ENCODE data around the gene SORCS1. TPM values are rescaled to one million over a fixed set of nuclear protein-coding genes. Genes with fewer than 3 reads are reported as not detected.

SORCS1 gene
- 6.5 TPM for polyA plus RNA-seq
- long read RNA-seq, donor 1: 0 reads
- long read RNA-seq, donor 2: 0 reads
- long read RNA-seq, donor 3: 0 reads
- long read RNA-seq, donor 4: 0 reads
- long read RNA-seq, donor 5, full-length matches to known transcripts: 1 of 1 reads
- long read RNA-seq, donor 5, partial matches to known transcripts: 0 of 1 reads
- long read RNA-seq, donor 5, other reads (novel, unspliced or antisense): 0 of 1 reads
- long read RNA-seq, donor 6, full-length matches to known transcripts: 1 of 1 reads
- long read RNA-seq, donor 6, partial matches to known transcripts: 0 of 1 reads
- long read RNA-seq, donor 6, other reads (novel, unspliced or antisense): 0 of 1 reads
- long read RNA-seq, donor 7, full-length matches to known transcripts: 1 of 1 reads
- long read RNA-seq, donor 7, partial matches to known transcripts: 0 of 1 reads
- long read RNA-seq, donor 7, other reads (novel, unspliced or antisense): 0 of 1 reads
- long read RNA-seq, donor 8: 0 reads
- long read RNA-seq, donor 9, full-length matches to known transcripts: 1 of 1 reads
- long read RNA-seq, donor 9, partial matches to known transcripts: 0 of 1 reads
- long read RNA-seq, donor 9, other reads (novel, unspliced or antisense): 0 of 1 reads
- long read RNA-seq, donor 10: 0 reads
- long read RNA-seq, donor 11: 0 reads

GRCh38 chr10:107163881-107164861 lies at the start of gene SORCS1:
TSS of gene SORCS1 (minus strand) at chr10:107164706.
- WGBS (ENCODE audit: insufficient coverage, low lambda C conversion rate): no CpG with 5 or more reads among the region's 105 CpGs
- H3K4me1 ChIP-seq (ENCODE audit: control insufficient read depth, insufficient read depth, low read length): no peaks in the 10 kb centered on the region
- H3K27me3 ChIP-seq (ENCODE audit: control insufficient read depth, insufficient read depth, low read length): peaks cover 41% of the 10 kb centered on the region
- peak within 1 kb of the TSS; percentile 37 for H3K4me3 ChIP-seq (ENCODE audit: low read length)
- no peaks in the 10 kb centered on the region for H3K36me3 ChIP-seq (ENCODE audit: control insufficient read depth, insufficient read depth, low read length)
- H3K27ac ChIP-seq (ENCODE audit: low read length): no peak within 1 kb of the TSS
- DNase-seq: peak in 1 of 2 donors; percentile 28
- no peaks in the 10 kb centered on the region for H3K9me3 ChIP-seq (ENCODE audit: control insufficient read depth, low read depth, low read length)

- no peaks in the 10 kb centered on the region for H3K4me1 ChIP-seq (ENCODE audit: control insufficient read depth, insufficient read depth, low read length)
- H3K9me3 ChIP-seq (ENCODE audit: control insufficient read depth, low read depth, low read length): peaks cover 3% of the 10 kb centered on the region
- DNase-seq: no peak
- H3K4me3 ChIP-seq (ENCODE audit: low read length): no peak overlapping the region
- 83% methylated on average over 1 of the region's 2 CpGs for WGBS (ENCODE audit: insufficient coverage, low lambda C conversion rate)
- H3K27me3 ChIP-seq (ENCODE audit: control insufficient read depth, insufficient read depth, low read length): no peaks in the 10 kb centered on the region
- no peaks in the 10 kb centered on the region for H3K36me3 ChIP-seq (ENCODE audit: control insufficient read depth, insufficient read depth, low read length)
- H3K27ac ChIP-seq (ENCODE audit: low read length): no peak overlapping the region
These were observed 49.8 kb upstream of the SORCS1 start for GRCh38 chr10:107214261-107214660.

- WGBS (ENCODE audit: insufficient coverage, low lambda C conversion rate): 83% methylated on average over 1 of the region's 8 CpGs
- no peak for DNase-seq
- Histone ChIP-seq H3K27ac (ENCODE audit: low read length) (no peak overlapping the region), H3K4me1 (ENCODE audit: control insufficient read depth, insufficient read depth, low read length) (no peaks in the 10 kb centered on the region), H3K9me3 (ENCODE audit: control insufficient read depth, low read depth, low read length) (peaks cover 3% of the 10 kb centered on the region), H3K4me3 (ENCODE audit: low read length) (no peak overlapping the region), H3K36me3 (ENCODE audit: control insufficient read depth, insufficient read depth, low read length) (no peaks in the 10 kb centered on the region), H3K27me3 (ENCODE audit: control insufficient read depth, insufficient read depth, low read length) (no peaks in the 10 kb centered on the region)
These were observed 49.4 kb upstream of the SORCS1 start for GRCh38 chr10:107213861-107214260.

GRCh38 chr10:107206833-107207232 lies 42.3 kb upstream of the SORCS1 start:
- H3K4me1 ChIP-seq (ENCODE audit: control insufficient read depth, insufficient read depth, low read length): no peaks in the 10 kb centered on the region
- peak in 1 of 2 donors; percentile 1 for DNase-seq
- H3K36me3 ChIP-seq (ENCODE audit: control insufficient read depth, insufficient read depth, low read length): no peaks in the 10 kb centered on the region
- H3K27me3 ChIP-seq (ENCODE audit: control insufficient read depth, insufficient read depth, low read length): no peaks in the 10 kb centered on the region
- WGBS (ENCODE audit: insufficient coverage, low lambda C conversion rate): no CpG with 5 or more reads among the region's 4 CpGs
- H3K9me3 ChIP-seq (ENCODE audit: control insufficient read depth, low read depth, low read length): peaks cover 3% of the 10 kb centered on the region
- no peak overlapping the region for H3K4me3 ChIP-seq (ENCODE audit: low read length)
- no peak overlapping the region for H3K27ac ChIP-seq (ENCODE audit: low read length)

- Histone ChIP-seq H3K4me1 (ENCODE audit: control insufficient read depth, insufficient read depth, low read length) (no peaks in the 10 kb centered on the region), H3K4me3 (ENCODE audit: low read length) (no peak overlapping the region), H3K9me3 (ENCODE audit: control insufficient read depth, low read depth, low read length) (no peaks in the 10 kb centered on the region), H3K27ac (ENCODE audit: low read length) (no peak overlapping the region), H3K27me3 (ENCODE audit: control insufficient read depth, insufficient read depth, low read length) (peaks cover 16% of the 10 kb centered on the region), H3K36me3 (ENCODE audit: control insufficient read depth, insufficient read depth, low read length) (no peaks in the 10 kb centered on the region)
- no peak for DNase-seq
- 20% methylated on average over 1 of the region's 1 CpG for whole genome bisulfite sequencing (ENCODE audit: insufficient coverage, low lambda C conversion rate)
These were observed 5.0 kb upstream of the SORCS1 start for GRCh38 chr10:107169516-107169915.

- no peak overlapping the region for H3K4me3 ChIP-seq (ENCODE audit: low read length)
- H3K36me3 ChIP-seq (ENCODE audit: control insufficient read depth, insufficient read depth, low read length): no peaks in the 10 kb centered on the region
- DNase-seq: no peak
- no peaks in the 10 kb centered on the region for H3K9me3 ChIP-seq (ENCODE audit: control insufficient read depth, low read depth, low read length)
- H3K4me1 ChIP-seq (ENCODE audit: control insufficient read depth, insufficient read depth, low read length): no peaks in the 10 kb centered on the region
- peaks cover 23% of the 10 kb centered on the region for H3K27me3 ChIP-seq (ENCODE audit: control insufficient read depth, insufficient read depth, low read length)
- 80% methylated on average over 1 of the region's 1 CpG for WGBS (ENCODE audit: insufficient coverage, low lambda C conversion rate)
- H3K27ac ChIP-seq (ENCODE audit: low read length): no peak overlapping the region
These were observed 4.2 kb upstream of the SORCS1 start for GRCh38 chr10:107168738-107169137.

GRCh38 chr10:107166403-107166802 lies 1.9 kb upstream of the SORCS1 start:
- Histone ChIP-seq H3K9me3 (ENCODE audit: control insufficient read depth, low read depth, low read length) (no peaks in the 10 kb centered on the region), H3K27me3 (ENCODE audit: control insufficient read depth, insufficient read depth, low read length) (peaks cover 34% of the 10 kb centered on the region)
- no CpG with 5 or more reads among the region's 2 CpGs for WGBS (ENCODE audit: insufficient coverage, low lambda C conversion rate)

GRCh38 chr10:107164992-107165391 lies 486 bp upstream of the SORCS1 start:
- H3K4me1 ChIP-seq (ENCODE audit: control insufficient read depth, insufficient read depth, low read length): no peaks in the 10 kb centered on the region
- no peak overlapping the region for H3K27ac ChIP-seq (ENCODE audit: low read length)
- H3K9me3 ChIP-seq (ENCODE audit: control insufficient read depth, low read depth, low read length): no peaks in the 10 kb centered on the region
- peak overlapping the region; percentile 35 for H3K4me3 ChIP-seq (ENCODE audit: low read length)
- WGBS (ENCODE audit: insufficient coverage, low lambda C conversion rate): 0% methylated on average over 1 of the region's 14 CpGs
- H3K36me3 ChIP-seq (ENCODE audit: control insufficient read depth, insufficient read depth, low read length): no peaks in the 10 kb centered on the region
- H3K27me3 ChIP-seq (ENCODE audit: control insufficient read depth, insufficient read depth, low read length): peaks cover 41% of the 10 kb centered on the region
- DNase-seq: peak in 1 of 2 donors; percentile 12

More at GRCh38 chr10:107166403-107166802, 1.9 kb upstream of the SORCS1 start:
- Histone ChIP-seq H3K36me3 (ENCODE audit: control insufficient read depth, insufficient read depth, low read length) (no peaks in the 10 kb centered on the region), H3K27ac (ENCODE audit: low read length) (no peak overlapping the region), H3K4me1 (ENCODE audit: control insufficient read depth, insufficient read depth, low read length) (no peaks in the 10 kb centered on the region), H3K4me3 (ENCODE audit: low read length) (no peak overlapping the region)
- no peak for DNase-seq

- no peaks in the 10 kb centered on the region for H3K9me3 ChIP-seq (ENCODE audit: control insufficient read depth, low read depth, low read length)
- H3K36me3 ChIP-seq (ENCODE audit: control insufficient read depth, insufficient read depth, low read length): no peaks in the 10 kb centered on the region
- H3K4me1 ChIP-seq (ENCODE audit: control insufficient read depth, insufficient read depth, low read length): no peaks in the 10 kb centered on the region
- WGBS (ENCODE audit: insufficient coverage, low lambda C conversion rate): 7% methylated on average over 3 of the region's 7 CpGs
- no peak for DNase-seq
- peak overlapping the region; percentile 37 for H3K4me3 ChIP-seq (ENCODE audit: low read length)
- peaks cover 41% of the 10 kb centered on the region for H3K27me3 ChIP-seq (ENCODE audit: control insufficient read depth, insufficient read depth, low read length)
- no peak overlapping the region for H3K27ac ChIP-seq (ENCODE audit: low read length)
These were observed 1.2 kb downstream of the SORCS1 start for GRCh38 chr10:107163076-107163855.
